ENCODE measurements around the gene FAT1. TPM values are rescaled to one million over a fixed set of nuclear protein-coding genes. Genes with fewer than 3 reads are reported as not detected.

The FAT1 gene
- total and polyA plus RNA-seq, 9 of the 15 experiments (the other 6 are each of a cell fraction or from before 2014, with no cell fraction given) = 6.0 to 38.4 (median 21.4) TPM

DNA sequence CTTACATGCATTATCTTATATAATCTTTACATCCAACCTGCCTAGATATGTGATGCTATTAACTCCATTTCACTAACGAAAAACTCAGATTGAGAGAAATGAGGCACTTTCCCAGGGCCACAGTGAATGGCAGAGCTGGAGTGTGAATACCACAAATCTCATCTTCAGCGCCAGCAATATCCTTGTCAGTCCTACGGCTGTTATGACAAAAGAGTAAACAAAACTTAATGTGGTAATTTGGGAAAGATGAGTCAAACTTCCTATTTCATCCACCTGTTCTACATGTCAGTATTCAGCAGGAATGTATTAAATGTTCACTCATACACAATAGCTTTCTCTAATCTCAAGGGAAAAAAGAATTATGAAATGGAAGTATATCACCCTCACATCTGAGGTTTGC lies 56.9 kb downstream of the FAT1 start:
- no TSS peak for BruUV-seq (replicated peaks)
- ChIA-PET POLR2A (no interaction called here), CTCF (ENCODE audit: low intra/inter-chr PET ratio) (no interaction called here)
- H3K27ac ChIP-seq (ENCODE audit: extremely low read depth, low read depth, low read length) = no peak overlapping the region
- ATAC-seq (no peak), DNase-seq (ENCODE audit: extremely low read depth in 1 of 4, low spot score in 3 of 4) (no peak), FAIRE-seq (no peak)
- H3K4me3 ChIP-seq = no peak overlapping the region
- no peaks in the 10 kb centered on the region for H3K79me2 ChIP-seq (ENCODE audit: control insufficient read depth, insufficient read depth, low read length)
- in situ Hi-C loops (cut with MboI) = no loop called here
- no peaks in the 10 kb centered on the region for H3K9me3 ChIP-seq (replicated peaks; ENCODE audit: control insufficient read depth, insufficient read depth, low read depth, low read length)
- intact Hi-C loops (cut with micrococcal nuclease) = no loop called here
- TF ChIP-seq MTA2 (IDR thresholded peaks at IDR 0.05; ENCODE audit: low read depth) (no peak), NFATC3 (IDR thresholded peaks at IDR 0.05) (no peak), BDP1 (IDR thresholded peaks at IDR 0.05; ENCODE audit: insufficient read depth, insufficient read length) (no peak), NCOA1 (IDR thresholded peaks at IDR 0.05; ENCODE audit: low read depth) (no peak), DDX20 (tag; IDR thresholded peaks at IDR 0.05; ENCODE audit: low read depth) (no peak), CBX8 (IDR thresholded peaks at IDR 0.05; ENCODE audit: borderline replicate concordance, extremely low read depth, low read depth, low read length, poor library complexity, severe bottlenecking) (no peak), SMAD3 (CRISPR knock-in tag; conservative IDR thresholded peaks at IDR 0.05) (no peak), GATAD2A (IDR thresholded peaks at IDR 0.05) (no peak), NCOA6 (IDR thresholded peaks at IDR 0.05) (no peak), ZNF507 (tag; conservative IDR thresholded peaks at IDR 0.05) (no peak), KLF13 (tag; IDR thresholded peaks at IDR 0.05; ENCODE audit: borderline replicate concordance, low read depth) (no peak)
- TF ChIP-seq, protein P1, sequence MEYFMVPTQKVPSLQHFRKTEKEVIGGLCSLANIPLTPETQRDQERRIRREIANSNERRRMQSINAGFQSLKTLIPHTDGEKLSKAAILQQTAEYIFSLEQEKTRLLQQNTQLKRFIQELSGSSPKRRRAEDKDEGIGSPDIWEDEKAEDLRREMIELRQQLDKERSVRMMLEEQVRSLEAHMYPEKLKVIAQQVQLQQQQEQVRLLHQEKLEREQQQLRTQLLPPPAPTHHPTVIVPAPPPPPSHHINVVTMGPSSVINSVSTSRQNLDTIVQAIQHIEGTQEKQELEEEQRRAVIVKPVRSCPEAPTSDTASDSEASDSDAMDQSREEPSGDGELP (CRISPR knock-in tag; IDR thresholded peaks at IDR 0.05; ENCODE audit: borderline replicate concordance) = no peak
- H3K9me1 ChIP-seq (ENCODE audit: control insufficient read depth, insufficient read depth, low read length) = no peaks in the 10 kb centered on the region
- 38% methylated on average over 3 of the region's 3 CpGs for WGBS (ENCODE audit: insufficient coverage, low coverage, missing lambda C conversion rate)
- H3K36me3 ChIP-seq (ENCODE audit: control insufficient read depth, insufficient read depth, low read length) = no peaks in the 10 kb centered on the region
- peaks cover 0 to 10% of the 10 kb centered on the region in 2 experiments; a peak in 2 of 5 replicates for H3K27me3 ChIP-seq (ENCODE audit: control insufficient read depth in 2 of 2, insufficient read depth in 2 of 2, low read length in 2 of 2)
- no peak overlapping the region for H3K9ac ChIP-seq (ENCODE audit: insufficient read depth in 1 of 2, low read depth in 2 of 2, low read length in 2 of 2)
- no peak overlapping the region for H3K4me2 ChIP-seq (ENCODE audit: insufficient read depth, low read length)
- H2AFZ ChIP-seq (ENCODE audit: low read depth, low read length) = no peak overlapping the region
- peaks cover 0 to 3% of the 10 kb centered on the region in 2 experiments; a peak in 1 of 5 replicates for H3K4me1 ChIP-seq (replicated peaks in 1 of 2; ENCODE audit: control insufficient read depth in 2 of 2, insufficient read depth in 2 of 2, low read length in 2 of 2)
- H4K20me1 ChIP-seq (replicated peaks; ENCODE audit: control insufficient read depth, insufficient read depth, low read length) = no peaks in the 10 kb centered on the region
